RWPE2 (cell line): ENCODE data around the gene TTC5.

Experiments used
- ATAC-seq: fragments of 200-7000 bp; cut with Tn5 transposase; 3 replicates; pipeline ENCODE4 v1.9.1; 2021; ENCODE audit warnings: low read depth
- DNase-seq: peaks from one replicate; pipeline ENCODE4 v3.0.0-alpha.2; 2020; ENCODE audit warnings: low spot score
- H3K27ac ChIP-seq: fragments of 450-650 bp; 2 replicates; pipeline ENCODE4 v1.5.1; 2017; ENCODE audit warnings: mild to moderate bottlenecking; ENCODE audit not compliant: poor library complexity, severe bottlenecking
- H3K27me3 ChIP-seq: fragments of 250-450 bp; sonication (Bioruptor Pico); 2 replicates; pipeline ENCODE4 v1.5.1; 2021; ENCODE audit warnings: mild to moderate bottlenecking, moderate library complexity; ENCODE audit not compliant: insufficient read depth, poor library complexity, severe bottlenecking
- H3K36me3 ChIP-seq: fragments of 250-450 bp; sonication (Bioruptor Pico); 2 replicates; pipeline ENCODE4 v1.5.1; 2020; ENCODE audit warnings: low read depth, mild to moderate bottlenecking, moderate library complexity
- H3K4me1 ChIP-seq: fragments of 250-450 bp; sonication (Bioruptor Pico); 2 replicates; pipeline ENCODE4 v1.5.1; 2021; ENCODE audit warnings: mild to moderate bottlenecking, moderate library complexity; ENCODE audit not compliant: insufficient read depth, poor library complexity, severe bottlenecking
- H3K4me3 ChIP-seq: fragments of 250-450 bp; sonication (Bioruptor Pico); 2 replicates; pipeline ENCODE4 v1.5.1; 2021; ENCODE audit warnings: mild to moderate bottlenecking, moderate library complexity; ENCODE audit not compliant: severe bottlenecking
- H3K9me3 ChIP-seq: fragments of 250-450 bp; sonication (Bioruptor Pico); 2 replicates; pipeline ENCODE4 v1.5.1; 2021; ENCODE audit warnings: mild to moderate bottlenecking, moderate library complexity; ENCODE audit not compliant: severe bottlenecking
- TF ChIP-seq, protein P1 (sequence below): fragments of 450-650 bp; IDR thresholded peaks from one replicate; pipeline ENCODE4 v1.5.1; 2017; ENCODE audit warnings: mild to moderate bottlenecking, moderate library complexity; ENCODE audit not compliant: poor library complexity, severe bottlenecking

The TTC5 gene

DNA sequence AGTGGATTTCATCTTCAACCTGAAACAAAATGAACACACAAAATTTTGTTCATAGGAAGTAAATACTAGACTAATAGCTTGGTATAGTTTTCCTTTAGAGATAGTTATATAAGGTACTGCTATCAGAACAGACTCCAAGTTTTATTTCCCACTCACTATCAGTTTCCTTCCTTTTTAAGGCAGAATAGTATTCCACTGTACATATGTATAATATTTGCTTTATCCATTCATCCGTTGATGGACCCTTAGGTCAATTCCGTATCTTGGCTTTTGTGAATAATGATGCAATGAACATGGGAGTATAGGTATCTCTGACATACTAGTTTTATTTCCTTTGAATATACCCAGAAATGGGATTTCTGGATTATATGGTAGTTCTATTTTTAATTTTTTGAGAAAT, 23.6 kb upstream of the TTC5 start:
- peaks cover 33% of the 10 kb centered on the region for H3K4me1 ChIP-seq
- no peaks in the 10 kb centered on the region for H3K27me3 ChIP-seq
- TF ChIP-seq, protein P1, sequence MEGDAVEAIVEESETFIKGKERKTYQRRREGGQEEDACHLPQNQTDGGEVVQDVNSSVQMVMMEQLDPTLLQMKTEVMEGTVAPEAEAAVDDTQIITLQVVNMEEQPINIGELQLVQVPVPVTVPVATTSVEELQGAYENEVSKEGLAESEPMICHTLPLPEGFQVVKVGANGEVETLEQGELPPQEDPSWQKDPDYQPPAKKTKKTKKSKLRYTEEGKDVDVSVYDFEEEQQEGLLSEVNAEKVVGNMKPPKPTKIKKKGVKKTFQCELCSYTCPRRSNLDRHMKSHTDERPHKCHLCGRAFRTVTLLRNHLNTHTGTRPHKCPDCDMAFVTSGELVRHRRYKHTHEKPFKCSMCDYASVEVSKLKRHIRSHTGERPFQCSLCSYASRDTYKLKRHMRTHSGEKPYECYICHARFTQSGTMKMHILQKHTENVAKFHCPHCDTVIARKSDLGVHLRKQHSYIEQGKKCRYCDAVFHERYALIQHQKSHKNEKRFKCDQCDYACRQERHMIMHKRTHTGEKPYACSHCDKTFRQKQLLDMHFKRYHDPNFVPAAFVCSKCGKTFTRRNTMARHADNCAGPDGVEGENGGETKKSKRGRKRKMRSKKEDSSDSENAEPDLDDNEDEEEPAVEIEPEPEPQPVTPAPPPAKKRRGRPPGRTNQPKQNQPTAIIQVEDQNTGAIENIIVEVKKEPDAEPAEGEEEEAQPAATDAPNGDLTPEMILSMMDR: no peak
- no peaks in the 10 kb centered on the region for H3K9me3 ChIP-seq
- H3K4me3 ChIP-seq: no peak overlapping the region
- ATAC-seq: no peak
- H3K36me3 ChIP-seq: peaks cover 71% of the 10 kb centered on the region
- no peak for DNase-seq
- H3K27ac ChIP-seq: peak overlapping the region; percentile 30

DNA sequence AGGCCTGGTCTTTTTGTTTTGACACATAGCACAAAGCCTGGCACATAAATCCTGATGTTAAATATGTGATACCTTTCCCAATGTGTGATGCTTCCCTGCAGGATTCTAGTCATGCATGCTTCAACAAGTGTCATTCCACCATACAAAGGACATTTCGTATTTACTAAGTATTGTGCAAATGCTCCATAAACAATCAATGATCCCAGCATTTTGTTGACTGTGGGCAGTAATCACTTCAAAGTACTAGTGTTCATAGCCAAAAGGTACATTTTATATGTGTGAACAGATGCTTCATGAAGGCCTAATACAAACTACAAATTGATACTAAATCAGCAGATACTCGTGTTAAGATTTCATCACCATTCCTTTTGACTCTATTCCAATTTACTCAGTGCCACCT, 23.0 kb upstream of the TTC5 start:
- peak overlapping the region; percentile 30 for H3K27ac ChIP-seq
- H3K9me3 ChIP-seq: no peaks in the 10 kb centered on the region
- H3K4me1 ChIP-seq: peaks cover 32% of the 10 kb centered on the region
- H3K36me3 ChIP-seq: peaks cover 78% of the 10 kb centered on the region
- DNase-seq (no peak), ATAC-seq (no peak)
- TF ChIP-seq, protein P1: no peak
- no peak overlapping the region for H3K4me3 ChIP-seq
- no peaks in the 10 kb centered on the region for H3K27me3 ChIP-seq

DNA sequence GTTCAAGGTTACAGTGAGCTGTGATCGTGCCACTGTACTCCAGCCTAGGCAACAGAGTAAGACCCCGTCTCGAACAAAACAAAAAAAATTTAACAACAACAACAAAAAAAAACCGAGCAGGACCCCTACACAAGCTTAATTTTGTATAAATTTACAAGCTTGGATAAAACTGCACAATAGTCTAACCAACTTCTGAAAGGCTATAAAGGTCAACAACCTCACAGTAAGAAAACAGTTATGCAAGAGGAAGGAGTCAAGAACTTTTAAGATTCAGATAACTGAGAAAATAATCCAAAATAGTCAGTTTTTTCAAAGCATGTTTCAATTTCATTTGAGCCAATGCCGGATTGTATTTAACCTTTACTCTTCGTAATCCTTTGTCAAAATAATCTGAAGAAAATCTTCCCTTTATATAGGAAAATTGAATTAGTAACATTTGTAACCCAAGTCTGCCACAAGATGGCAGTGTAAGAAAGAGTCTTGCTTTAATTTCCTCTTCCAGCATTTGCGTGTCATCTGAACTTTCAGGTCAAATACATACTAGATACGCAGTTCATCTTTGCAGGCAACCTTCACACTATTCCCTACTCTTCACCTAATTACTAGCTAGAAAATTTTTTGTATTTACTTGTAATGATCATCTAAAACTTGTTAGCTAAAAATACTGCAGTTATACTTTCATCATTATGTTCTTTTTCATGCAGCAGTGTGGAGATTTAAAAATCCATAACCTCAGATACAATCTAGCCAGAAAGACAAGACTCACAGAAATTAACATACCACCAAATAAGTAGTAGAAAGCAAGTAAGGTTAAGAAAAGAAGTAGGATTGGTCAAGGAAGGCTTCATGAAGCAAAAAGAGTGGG, 21.5 kb upstream of the TTC5 start:
- peaks cover 89% of the 10 kb centered on the region for H3K36me3 ChIP-seq
- H3K27me3 ChIP-seq: no peaks in the 10 kb centered on the region
- peak; percentile 63; the same call in 2 of the 3 replicates for ATAC-seq
- no peaks in the 10 kb centered on the region for H3K9me3 ChIP-seq
- no peak for DNase-seq
- TF ChIP-seq, protein P1: peak; percentile 97
- H3K4me1 ChIP-seq: peaks cover 29% of the 10 kb centered on the region
- no peak overlapping the region for H3K4me3 ChIP-seq
- peak overlapping the region; percentile 30 for H3K27ac ChIP-seq

DNA sequence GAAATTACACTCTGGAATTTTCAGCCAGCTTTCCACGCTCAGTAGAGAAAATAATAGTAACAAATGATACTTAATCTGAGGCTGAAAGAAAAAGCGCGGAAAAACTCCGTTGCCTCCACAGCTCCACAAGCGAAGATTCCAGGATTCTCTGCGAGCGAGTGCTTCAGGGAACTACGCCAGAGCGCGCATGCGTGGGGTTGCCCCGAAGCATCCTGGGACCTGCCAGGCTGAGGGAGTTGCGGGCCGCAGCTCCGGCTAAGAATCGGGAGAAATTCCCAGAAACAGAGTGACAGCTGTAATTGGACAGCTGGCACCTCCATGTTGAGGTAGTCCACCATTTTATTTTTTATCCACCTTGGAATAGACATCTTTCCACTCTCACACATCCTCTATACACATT, 12.0 kb upstream of the TTC5 start:
- DNase-seq (no peak), ATAC-seq (no peak)
- Histone ChIP-seq H3K36me3 (peaks cover 96% of the 10 kb centered on the region), H3K27ac (no peak overlapping the region), H3K9me3 (no peaks in the 10 kb centered on the region), H3K27me3 (no peaks in the 10 kb centered on the region), H3K4me3 (no peak overlapping the region), H3K4me1 (no peaks in the 10 kb centered on the region)
- TF ChIP-seq, protein P1: no peak

DNA sequence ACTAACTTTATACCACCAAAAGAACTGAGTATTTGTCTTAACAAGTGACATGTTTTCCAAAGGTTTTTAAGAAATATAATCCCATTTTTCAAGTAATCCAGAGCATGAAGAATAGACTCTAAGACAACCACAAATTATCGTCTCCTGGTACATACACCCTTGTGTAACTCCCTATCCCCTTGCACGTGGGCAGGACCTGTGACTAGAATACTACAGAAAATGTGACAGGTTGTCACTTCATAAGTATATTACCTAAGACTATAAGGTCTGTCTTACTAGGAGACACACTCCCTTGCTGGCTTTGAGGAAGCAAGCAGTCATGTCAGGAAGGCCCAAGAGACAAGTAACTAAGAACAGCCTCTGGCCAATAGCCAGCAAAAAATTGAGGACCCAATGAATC, 8.3 kb upstream of the TTC5 start:
- Histone ChIP-seq H3K27me3 (no peaks in the 10 kb centered on the region), H3K27ac (no peak overlapping the region), H3K36me3 (peaks cover 76% of the 10 kb centered on the region), H3K4me3 (no peak overlapping the region), H3K4me1 (no peaks in the 10 kb centered on the region), H3K9me3 (no peaks in the 10 kb centered on the region)
- DNase-seq (no peak), ATAC-seq (no peak)
- TF ChIP-seq, protein P1: no peak
